Activated CD4-positive, alpha-beta T cell treated with anti-CD3 and anti-CD28 coated beads for 24 hours (primary cell): ENCODE measurements around the gene GTF2A1L.
"Not testable (repeated sequence)": the region's sequence is repeated elsewhere in the genome, so short reads cannot be mapped to it uniquely, and the experiment has no call there.

ENCODE experiments used
- DNase-seq, 2 donors: peaks; one replicate each; pipeline ENCODE4 v3.0.0-alpha.2; 2020; ENCODE audit warnings: low read depth in 2 of 2

GTF2A1L gene

DNA sequence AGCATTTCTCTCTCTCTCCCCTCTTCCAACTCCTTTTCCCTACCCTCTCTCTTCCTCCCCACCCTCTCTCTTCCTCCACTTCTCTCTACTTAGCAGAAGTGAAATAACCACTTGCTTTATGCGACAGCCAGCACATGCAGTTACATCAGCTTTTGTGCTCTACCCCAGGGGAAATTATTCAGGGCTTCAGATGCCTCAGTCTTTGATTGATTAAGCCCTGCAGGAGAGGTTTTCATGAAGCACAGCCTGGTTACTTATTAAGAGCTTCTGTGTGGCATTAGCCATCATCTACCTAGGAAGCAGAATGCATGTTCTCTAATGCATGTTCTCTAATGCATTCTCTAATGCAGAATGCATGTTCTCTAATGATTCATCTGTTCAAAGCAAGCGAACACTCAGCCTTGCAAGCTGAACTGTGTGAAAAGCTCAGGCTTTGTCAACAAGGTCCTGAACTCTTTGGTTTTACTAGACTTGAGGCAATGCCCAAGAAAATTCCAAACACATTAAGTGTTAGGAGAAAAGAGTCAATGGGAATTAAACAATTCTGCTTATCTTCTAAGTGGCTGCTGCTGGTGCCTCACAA lies 81.8 kb downstream of the GTF2A1L start:
- DNase-seq: no peak

DNA sequence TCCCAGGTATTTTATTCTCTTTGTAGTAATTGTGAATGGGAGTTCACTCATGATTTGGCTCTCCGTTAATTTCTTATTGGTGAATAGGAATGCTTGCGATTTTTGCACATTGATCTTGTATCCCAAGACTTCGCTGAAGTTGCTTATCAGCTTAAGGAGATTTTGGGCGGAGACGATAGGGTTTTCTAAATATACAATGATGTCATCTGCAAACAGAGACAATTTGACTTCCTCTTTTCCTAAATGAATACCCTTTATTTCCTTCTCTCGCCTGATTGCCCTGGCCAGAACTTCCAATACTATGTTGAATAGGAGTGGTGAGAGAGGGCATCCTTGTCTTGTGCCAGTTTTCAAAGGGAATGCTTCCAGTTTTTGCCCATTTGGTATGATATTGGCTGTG lies 86.0 kb downstream of the GTF2A1L start:
- DNase-seq: not testable (repeated sequence)

DNA sequence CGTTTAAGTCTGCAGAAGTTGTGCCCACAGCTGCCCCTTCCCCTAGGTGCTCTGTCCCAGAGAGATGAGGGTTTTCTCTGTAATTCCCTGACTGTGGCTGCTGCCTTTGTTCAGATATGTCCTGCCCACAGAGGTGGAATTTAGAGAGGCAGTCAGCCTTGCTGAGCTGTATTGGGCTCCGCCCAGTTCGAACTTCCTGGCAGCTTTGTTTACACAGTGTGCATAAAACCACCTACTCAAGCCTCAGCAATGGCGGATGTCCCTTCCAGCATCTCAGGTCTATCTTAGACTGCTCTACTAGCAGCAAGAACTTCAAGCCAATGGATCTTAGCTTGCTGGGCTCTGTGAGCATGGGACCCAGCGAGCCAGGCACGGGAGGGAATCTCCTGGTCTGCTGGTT lies 89.8 kb downstream of the GTF2A1L start:
- no peak for DNase-seq

DNA sequence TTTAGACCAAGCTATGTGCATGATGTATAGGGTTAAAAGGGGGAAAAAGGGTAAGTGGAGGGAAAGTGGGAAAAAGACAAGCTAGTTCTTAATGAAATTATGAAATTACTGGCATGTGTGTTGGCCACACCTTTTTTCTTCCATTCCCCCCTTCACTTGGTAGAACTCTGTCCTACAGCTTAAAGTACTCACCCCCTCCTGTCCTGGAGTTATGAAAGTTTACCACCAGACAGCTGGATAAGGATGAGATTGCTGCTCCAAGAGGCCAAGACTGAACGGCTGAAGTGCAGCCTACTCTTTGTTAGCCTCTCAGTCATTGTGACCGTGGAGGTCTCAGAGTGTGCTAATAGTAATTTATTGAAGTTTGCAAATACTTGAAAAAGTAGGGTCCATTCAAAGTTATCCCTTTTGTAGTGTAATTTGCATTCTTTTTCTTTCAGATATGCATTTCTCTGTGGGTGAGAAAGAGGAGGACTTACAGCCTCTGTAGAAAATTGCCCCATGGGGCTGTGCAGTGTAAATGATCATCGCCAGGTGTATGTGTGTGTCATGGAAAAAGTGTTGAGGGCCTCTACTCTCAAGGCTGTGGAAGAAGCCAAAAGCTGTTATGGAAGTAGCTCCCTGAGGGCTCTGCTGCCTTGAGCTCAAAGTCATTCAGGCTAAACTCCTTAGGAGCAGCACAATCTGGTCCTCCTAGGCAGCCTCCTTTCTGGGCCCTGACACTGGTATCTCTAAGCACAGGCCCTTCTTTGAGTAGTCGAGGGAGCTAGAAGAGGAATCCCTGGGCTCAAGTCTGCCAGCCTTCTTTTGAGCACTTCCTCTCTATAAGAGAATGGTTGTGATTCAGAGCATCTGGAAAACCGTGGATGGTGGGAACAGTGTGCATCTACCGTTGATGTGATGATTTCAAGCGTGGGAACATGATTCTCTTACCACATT lies 91.7 kb downstream of the GTF2A1L start:
- no peak for DNase-seq

DNA sequence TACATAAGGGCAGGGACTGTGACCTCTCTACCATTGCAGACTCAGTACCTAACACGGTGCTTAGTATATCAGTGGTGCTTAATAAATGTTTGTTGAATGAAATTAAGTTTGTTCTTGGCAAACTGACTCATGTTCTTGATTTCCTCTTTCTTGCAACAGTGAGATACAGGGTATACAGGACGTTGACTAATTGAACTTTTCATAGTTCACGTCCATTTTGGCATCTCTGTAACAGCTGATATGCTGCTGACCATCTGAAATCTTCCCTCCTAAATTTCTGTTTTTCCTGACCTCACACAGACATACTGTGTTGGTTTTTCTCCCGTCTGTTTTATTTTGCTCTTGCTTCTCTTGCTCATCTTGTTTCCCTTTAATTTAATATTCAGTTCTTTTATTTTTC lies 93.7 kb downstream of the GTF2A1L start:
- DNase-seq: no peak

DNA sequence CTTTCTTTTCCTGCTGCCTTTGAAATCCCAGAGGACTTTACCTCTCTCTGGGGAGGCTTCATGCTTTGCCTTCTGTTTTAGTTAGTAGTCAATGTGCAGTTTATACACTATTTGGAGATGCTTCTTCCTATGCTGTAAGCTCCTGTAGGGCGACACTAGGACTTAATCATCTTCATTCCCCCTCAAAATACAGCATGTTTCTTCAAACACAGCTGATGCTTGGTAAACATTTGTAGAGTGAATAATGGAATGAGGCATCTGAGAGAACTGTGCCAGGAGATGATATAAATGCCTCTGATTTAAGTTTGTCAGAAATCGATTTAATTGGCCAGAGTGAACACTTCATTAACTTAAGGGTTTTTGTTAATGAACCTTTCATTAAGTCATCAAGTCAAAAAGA lies 94.5 kb downstream of the GTF2A1L start:
- DNase-seq: no peak

DNA sequence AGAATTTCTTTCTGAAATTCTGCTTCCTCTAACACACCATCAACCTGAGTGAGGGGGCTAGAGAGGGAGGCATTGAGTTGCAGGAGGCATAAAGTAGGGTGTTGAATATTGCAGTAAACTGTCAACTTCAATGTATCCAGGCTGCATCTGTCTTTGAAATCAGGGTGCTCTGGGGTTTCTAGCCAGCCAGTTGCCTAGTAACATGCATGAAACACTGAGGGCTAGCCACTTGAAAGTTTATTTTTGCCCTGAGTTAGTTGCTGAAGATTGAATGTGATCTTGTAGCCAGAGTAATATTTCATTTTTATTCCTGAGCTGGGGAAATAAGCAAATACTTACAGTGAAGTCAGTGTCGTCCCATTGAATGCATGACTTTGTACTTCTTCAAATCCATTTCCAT lies 96.0 kb downstream of the GTF2A1L start:
- DNase-seq: no peak

DNA sequence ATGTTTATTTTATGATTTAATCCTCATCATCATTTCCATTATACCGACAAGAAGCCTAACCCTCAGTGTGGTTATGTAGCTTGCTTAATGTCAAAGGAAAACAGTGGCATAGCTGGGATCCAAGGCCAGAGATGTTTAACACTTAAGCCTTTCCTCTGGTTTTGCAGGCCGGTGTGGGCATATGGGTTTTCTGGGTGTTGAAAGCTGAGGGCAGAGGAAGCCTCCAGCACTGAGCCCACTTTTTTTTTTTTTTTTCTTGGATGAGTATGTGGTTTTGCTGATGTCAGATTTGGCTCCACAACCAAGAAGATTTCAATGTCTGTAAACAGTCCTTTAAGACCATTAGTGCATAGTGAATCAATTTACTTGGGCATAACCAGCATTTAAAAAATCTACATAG lies 96.6 kb downstream of the GTF2A1L start:
- DNase-seq: no peak

DNA sequence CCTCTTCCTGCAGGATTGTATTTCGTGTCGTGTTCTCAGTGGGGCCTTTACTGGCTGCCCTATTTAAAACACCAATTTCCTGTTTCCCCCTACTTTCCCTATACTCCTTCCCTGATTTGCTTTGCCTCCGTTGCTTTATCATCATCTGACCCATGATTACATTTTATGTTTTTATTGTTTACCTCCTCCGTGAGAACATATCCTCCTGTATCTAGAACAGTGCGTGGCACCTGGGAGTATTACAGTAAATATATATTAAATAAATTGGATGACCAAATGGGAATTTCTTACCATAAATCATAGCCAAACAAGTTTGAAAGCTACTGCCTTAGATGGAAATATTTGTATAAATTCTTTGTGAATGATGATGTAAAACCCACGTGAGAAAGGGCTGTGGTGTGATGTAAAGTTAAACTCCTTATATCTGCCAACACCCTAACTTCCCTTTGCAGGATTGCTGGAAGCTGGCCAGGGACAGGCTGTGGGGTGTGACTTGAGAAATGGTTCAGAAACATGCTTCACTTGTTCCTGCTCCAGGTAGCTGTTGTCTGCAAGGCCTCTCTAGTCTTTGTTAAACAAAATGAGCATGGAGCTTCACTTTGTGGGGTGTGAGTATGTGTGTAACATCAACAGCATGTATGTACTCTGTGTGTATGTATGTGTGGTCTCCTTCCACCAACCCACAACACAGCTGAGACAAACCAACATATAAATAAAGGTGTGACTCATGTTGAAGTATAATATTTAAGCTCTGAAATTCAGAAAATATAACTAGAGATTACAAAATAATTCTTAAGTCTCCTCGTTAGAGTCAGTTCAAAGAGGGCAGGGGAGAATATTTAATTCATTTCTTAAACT lies 97.6 kb downstream of the GTF2A1L start:
- no peak for DNase-seq

DNA sequence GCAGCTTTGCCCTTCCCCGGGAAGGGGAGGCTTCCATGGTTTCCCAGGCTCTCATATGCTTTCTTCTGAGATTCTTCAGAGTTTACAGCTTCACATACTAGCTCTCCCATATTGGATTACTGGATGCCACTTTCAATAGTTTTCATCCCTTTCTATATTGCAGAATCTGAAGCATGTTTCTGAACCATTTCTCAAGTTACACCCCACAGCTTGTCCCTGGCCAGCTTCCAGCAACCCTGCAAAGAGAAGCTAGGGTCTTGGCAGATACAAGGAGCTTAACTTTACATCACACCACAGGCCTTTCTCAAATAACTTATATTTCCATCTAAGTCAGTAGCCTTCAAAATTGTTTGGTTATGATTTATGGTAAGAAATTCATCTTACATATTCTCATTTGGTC lies 98.3 kb downstream of the GTF2A1L start:
- no peak for DNase-seq

DNA sequence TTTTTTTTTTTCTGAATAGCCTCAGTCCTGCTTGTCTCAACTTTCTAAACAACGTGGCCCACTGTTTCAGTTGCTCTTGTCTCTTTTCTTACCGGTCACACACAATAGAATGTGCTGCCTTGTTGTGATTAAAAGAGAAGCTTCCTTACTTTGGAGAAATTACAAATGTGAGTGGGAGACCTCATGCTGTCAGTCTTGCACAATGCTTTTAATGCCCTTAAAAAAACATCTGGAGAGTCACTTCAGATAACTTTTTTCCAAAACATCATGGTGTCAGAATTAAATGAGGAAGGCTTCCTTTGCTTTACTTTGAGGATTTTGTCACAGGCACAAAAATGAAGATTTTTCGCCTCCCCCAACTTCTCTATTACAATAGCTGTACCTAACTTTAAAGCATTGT lies 100.2 kb downstream of the GTF2A1L start:
- DNase-seq: no peak

DNA sequence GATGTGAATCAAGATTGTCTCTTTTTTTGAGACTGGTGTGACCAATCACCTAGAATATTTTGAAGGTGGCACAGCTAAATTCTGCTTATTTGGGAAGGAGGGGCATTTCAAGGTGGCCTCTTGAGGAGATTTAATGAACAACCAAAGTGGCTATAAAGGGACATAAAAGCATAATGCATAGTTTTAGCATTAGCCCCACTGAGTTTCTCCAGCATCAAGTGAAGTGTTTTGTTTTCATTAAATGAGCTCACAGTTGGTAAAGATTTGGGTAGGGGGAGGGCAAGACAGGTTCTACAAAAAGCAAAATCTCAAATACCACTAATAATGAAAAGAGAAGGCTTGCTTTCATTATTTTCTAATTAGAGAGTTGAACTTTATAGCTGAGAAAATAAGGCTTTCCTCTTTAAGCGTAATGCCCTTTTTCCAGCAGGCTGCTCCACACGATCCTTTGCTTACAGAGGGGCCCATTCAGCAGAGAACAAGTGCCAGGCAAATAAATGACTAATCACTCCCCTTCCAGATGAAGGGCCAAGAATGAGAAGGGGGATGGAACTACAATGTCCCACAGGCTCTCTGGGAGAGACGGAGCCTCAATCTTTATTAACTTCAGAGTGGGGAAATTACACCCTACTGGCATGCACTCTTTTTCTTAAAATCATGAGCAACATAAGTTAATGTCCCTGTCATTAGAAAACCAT lies 102.0 kb downstream of the GTF2A1L start:
- DNase-seq: no peak

DNA sequence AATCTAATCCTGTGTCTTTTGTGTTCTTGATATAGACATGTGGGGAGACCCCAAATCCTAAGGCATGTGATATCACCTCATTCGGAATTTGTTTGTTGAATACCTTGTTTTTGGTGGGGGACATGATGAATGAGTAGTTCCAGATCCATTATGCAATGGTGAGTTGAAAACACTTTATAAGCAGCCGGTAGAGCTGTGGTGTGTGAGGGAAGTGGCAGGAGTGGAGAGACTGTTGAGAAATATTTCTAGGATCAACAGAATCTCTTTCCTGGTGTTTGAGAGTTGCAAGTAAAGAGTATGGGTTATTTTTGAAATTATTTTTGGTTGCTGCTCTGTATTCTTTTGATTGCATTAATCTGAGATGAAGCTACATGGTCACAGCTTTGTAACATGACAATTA lies 103.5 kb downstream of the GTF2A1L start:
- DNase-seq: no peak

DNA sequence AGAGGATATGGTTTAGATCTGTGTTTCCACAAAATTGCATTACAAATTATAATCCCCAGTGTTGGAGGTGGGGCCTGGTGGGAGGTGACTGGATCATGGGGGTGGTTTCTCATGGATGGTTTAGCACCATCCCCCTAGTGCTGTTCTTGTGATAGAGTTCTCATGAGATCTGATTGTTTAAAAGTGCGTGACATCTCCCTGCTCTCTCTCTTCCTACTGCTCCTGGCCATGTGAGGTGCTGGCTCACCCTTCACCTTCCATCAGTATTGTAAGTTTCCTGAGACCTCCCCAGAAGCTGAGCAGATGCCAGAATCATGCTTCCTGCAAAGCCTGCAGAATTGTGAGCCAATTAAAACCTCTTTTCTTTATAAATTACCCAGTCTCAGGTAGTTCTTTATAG lies 104.7 kb downstream of the GTF2A1L start:
- DNase-seq: no peak

DNA sequence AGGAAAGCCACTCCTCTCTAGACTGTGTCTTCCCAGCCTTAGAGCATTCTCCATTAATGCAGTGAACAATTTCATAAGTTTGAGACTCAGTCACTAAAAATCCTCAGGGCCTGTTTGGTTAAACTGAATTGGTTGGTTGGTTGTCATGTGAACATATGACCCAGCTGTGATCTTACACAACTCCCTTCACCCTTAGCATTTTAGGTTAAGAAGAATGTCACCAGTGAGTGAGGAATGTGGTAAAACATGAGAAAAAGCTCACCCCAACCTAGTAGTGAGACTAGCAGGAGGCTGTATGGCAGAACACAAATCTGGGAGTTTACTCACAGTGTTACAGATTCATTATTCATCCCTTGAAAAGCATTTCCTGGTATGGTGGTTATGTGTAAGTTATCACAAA lies 105.5 kb downstream of the GTF2A1L start:
- no peak for DNase-seq

DNA sequence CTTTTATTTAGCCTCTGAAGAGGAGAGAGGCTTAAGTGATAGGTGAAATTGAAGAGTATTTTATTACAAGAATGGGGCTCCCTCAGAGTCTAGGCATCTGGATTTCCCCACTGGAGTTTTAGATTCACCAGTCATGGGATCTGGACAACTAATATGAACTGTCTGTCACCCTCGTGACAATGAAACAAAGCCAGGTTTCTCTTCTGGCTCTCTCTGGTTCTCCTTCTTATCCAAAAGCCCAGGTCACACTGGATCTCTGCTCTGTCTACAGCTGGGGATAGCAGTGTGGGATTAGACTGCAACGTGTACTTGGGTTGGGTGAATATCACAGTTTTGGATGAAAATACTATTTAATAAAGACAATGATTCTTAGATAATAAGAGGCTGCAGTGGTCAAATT lies 106.6 kb downstream of the GTF2A1L start:
- no peak for DNase-seq

DNA sequence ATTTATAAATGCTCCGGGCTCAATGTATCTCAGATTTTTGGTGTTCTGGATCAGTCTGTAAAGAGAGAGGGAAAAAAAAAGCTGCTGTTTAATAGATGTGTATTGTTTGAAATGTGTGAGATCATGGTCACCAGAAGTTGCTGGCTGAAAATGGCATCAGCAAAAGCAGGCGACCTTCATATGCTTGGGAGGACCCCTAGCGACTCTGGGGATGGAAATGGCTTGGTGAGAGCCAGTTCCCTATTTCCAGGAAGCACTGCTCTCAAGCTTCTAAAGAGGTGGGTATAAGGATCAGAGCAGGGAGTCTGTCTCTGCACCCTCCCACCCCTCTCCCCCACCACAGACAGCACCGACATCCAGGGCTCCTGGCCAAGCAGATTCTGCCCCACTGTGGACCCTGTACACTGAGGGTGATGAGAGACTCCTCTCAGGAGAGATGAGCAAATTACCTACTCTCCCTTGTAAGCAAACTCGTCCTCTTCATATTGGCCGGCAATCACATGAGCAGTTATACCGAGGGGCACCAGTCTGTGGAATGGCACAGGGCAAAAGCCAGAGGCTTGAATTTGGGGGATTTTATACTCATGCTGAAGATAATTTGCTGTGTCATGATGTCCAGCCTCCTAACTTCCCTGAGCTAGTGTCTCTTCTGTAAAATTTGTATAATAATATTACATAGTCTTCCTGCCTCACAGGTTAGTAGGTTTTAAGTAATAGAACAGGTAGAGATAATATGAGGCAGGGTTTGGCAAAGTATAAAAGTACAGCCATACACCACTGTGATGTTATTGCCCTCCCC lies 108.2 kb downstream of the GTF2A1L start:
- DNase-seq: no peak

DNA sequence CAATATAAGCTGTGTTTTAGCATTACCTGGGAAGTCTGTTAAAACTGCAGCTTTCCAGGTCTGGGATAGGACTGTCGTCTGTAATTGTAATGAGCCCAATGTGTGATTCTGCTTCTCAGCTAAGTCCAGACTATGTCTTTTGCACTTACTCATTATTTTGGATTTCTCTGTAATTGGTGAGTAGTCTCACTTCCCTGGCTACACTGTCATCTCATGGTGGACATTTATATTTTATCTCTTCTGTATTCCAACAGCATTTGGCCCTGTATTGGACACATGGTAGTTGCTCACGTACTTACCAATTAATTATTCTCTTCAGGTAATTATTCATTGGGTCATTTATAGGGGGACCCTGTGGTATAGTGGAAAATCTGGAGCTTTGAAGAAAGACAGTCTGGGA lies 109.9 kb downstream of the GTF2A1L start:
- no peak for DNase-seq

DNA sequence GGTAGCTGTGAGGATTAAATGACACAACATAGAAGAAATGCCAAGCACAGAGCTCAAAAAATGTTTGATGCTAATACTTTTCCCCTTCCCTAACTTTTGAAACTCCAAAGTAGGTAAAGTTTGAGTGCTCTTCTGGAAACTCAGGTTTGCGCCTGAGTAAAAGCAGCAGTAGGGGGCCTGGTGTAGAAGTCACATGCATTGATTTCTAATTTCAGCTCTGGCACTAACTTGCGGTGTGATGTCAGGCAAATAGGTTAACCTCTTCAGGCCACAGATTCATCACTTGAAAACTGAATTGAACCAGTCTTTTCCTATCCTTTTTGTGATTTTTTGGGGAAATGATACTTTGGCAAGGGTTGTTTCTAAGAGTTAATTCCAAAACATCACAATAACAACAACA lies 110.6 kb downstream of the GTF2A1L start:
- no peak for DNase-seq

DNA sequence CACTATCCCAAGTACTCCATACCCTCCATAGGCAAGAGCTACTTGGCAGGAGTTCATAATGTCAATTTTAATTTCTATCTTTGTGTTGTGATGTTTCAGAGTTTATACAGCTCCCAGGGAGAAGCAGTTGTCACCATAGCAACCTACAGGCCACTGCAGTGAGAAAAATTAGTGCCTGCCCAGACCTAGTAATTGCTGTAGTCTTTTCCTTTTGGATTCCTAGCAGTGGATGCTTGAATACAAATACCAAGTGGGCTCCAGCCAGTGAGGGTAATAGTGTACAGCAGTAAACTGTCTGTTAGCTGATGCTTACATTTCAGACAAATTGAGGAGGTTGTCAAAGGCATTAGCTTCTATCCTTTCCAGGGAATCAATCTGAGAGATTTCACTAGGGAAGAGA lies 111.2 kb downstream of the GTF2A1L start:
- DNase-seq: no peak
